ENCODE data around the gene TLR6. TPM values are rescaled to one million over a fixed set of nuclear protein-coding genes. Genes with fewer than 3 reads are reported as not detected.

TLR6 gene
- total and polyA plus RNA-seq, 12 donors = 0.14 to 3.7 (median 1.2) TPM

- no peak for DNase-seq
- Histone ChIP-seq H3K4me1 (no peaks in the 10 kb centered on the region), H3K36me3 (peaks cover 0 to 2% (median 0%) of the 10 kb centered on the region in 9 donors), H3K4me3 (no peak overlapping the region), H3K27ac (no peak overlapping the region), H3K27me3 (no peaks in the 10 kb centered on the region), H3K9me3 (peaks cover 0 to 7% (median 0%) of the 10 kb centered on the region in 11 donors)
- 80 to 94% methylated on average over 2 of the region's 2 CpGs for WGBS, 2 donors
- TF ChIP-seq CTCF (IDR thresholded peaks at IDR 0.05) = no peak
- ATAC-seq = no peak
- intact Hi-C loops (cut with DNase I) = no loop called here
Measured at GRCh38 chr4:38775326-38775725, 81.3 kb downstream of the TLR6 start.

- TF ChIP-seq CTCF (IDR thresholded peaks at IDR 0.05) = no peak
- 86% methylated on average over 8 of the region's 8 CpGs for WGBS, 2 donors
- Histone ChIP-seq H3K36me3 (peaks cover 0 to 2% (median 0%) of the 10 kb centered on the region in 9 donors), H3K4me1 (peaks cover 0 to 6% (median 0%) of the 10 kb centered on the region in 9 donors), H3K27me3 (no peaks in the 10 kb centered on the region), H3K9me3 (peaks cover 0 to 7% (median 0%) of the 10 kb centered on the region in 11 donors), H3K4me3 (no peak overlapping the region), H3K27ac (no peak overlapping the region)
- no peak for DNase-seq
- ATAC-seq = no peak
- intact Hi-C loops (cut with DNase I) = no loop called here
Measured at GRCh38 chr4:38774181-38774955, 82.2 kb downstream of the TLR6 start.

Small RNA genes within 50 kb of the gene (microRNA-seq; reads per million reads assigned to microRNA genes)
- 255 to 298 reads per million in 2 donors for gene MIR574

Other genes with a start within 250 kb of the TLR6 start
- 10 to 100 TPM; 14.1 to 25.1 (median 20.0) TPM for gene KLF3, start 192.6 kb downstream of the TLR6 start, total RNA-seq
- gene KLF3, start 192.6 kb downstream of the TLR6 start, polyA plus RNA-seq = 10 to 100 TPM in 1 of 2 donors, 1 to 10 TPM in 1; 9.9 to 11.4 TPM
- under 1 TPM in 4 of 10 donors, not detected in 6; 0.06 to 0.39 (median 0.11) TPM for gene TLR10, start 73.8 kb downstream of the TLR6 start, total RNA-seq
- gene TLR10, start 73.8 kb downstream of the TLR6 start, polyA plus RNA-seq = under 1 TPM in 1 of 2 donors, not detected in 1; 0.01 TPM
- gene TLR1, start 52.0 kb downstream of the TLR6 start, total RNA-seq = 10 to 100 TPM in 1 of 10 donors, 1 to 10 TPM in 8, under 1 TPM in 1; 0.93 to 14.0 (median 3.1) TPM
- gene TLR1, start 52.0 kb downstream of the TLR6 start, polyA plus RNA-seq = under 1 TPM; 0.49 to 0.80 TPM
- 10 to 100 TPM; 11.8 to 35.5 (median 17.2) TPM for gene FAM114A1, start 11.0 kb upstream of the TLR6 start, total RNA-seq
- gene FAM114A1, start 11.0 kb upstream of the TLR6 start, polyA plus RNA-seq = 10 to 100 TPM in 1 of 2 donors, 1 to 10 TPM in 1; 8.0 to 13.8 TPM
- gene TMEM156, start 175.6 kb upstream of the TLR6 start, total RNA-seq = 1 to 10 TPM in 1 of 10 donors, under 1 TPM in 3, not detected in 6; 0.11 to 1.1 (median 0.13) TPM
- under 1 TPM in 1 of 2 donors, not detected in 1; 0.10 TPM for gene TMEM156, start 175.6 kb upstream of the TLR6 start, polyA plus RNA-seq
- 10 to 100 TPM in 7 of 10 donors, 1 to 10 TPM in 3; 8.5 to 22.7 (median 13.1) TPM for gene KLHL5, start 205.4 kb upstream of the TLR6 start, total RNA-seq
- gene KLHL5, start 205.4 kb upstream of the TLR6 start, polyA plus RNA-seq = 1 to 10 TPM; 4.2 to 8.4 TPM